Mesenchymal stem cell (in vitro differentiated cells and primary cell): Measurements from ENCODE around the gene TMEM132E.

Source experiments
- DNase-seq: peaks from one replicate; pipeline ENCODE4 v3.0.0-alpha.2; 2013
- H2AFZ ChIP-seq: one replicate; pipeline ENCODE4 v1.6.1; 2013; ENCODE audit warnings: low read depth, mild to moderate bottlenecking, control low read depth, inconsistent platforms, low read length, moderate library complexity
- H2AK5ac ChIP-seq: 2 replicates; pipeline ENCODE4 v1.6.1; 2013; ENCODE audit warnings: low read length, moderate library complexity, mild to moderate bottlenecking, inconsistent platforms; ENCODE audit not compliant: severe bottlenecking
- H2BK120ac ChIP-seq: one replicate; pipeline ENCODE4 v1.6.1; 2013; ENCODE audit warnings: low read depth, mild to moderate bottlenecking, inconsistent platforms, low read length, moderate library complexity
- H2BK12ac ChIP-seq, 2 experiments: one replicate each; pipeline ENCODE4 v1.6.1; 2013; ENCODE audit warnings: inconsistent platforms in 2 of 2, low read length in 2 of 2, mild to moderate bottlenecking in 2 of 2, moderate library complexity in 2 of 2, control low read depth in 1 of 2
- H2BK15ac ChIP-seq: one replicate; pipeline ENCODE4 v1.6.1; 2013; ENCODE audit warnings: mild to moderate bottlenecking, low read depth, inconsistent platforms; ENCODE audit not compliant: poor library complexity, severe bottlenecking
- H2BK5ac ChIP-seq: 2 replicates; pipeline ENCODE4 v1.6.1; 2013; ENCODE audit warnings: low read depth, mild to moderate bottlenecking, low read length, control low read depth, inconsistent platforms; ENCODE audit not compliant: poor library complexity, severe bottlenecking
- H3K14ac ChIP-seq, 2 experiments: one replicate each; pipeline ENCODE4 v1.6.1; 2013; ENCODE audit warnings: inconsistent platforms in 2 of 2, low read length in 2 of 2, control low read depth in 1 of 2, mild to moderate bottlenecking in 1 of 2, moderate library complexity in 1 of 2
- H3K18ac ChIP-seq, 2 experiments: one replicate each; pipeline ENCODE4 v1.6.1; 2013; ENCODE audit warnings: inconsistent platforms in 2 of 2, low read length in 2 of 2, control low read depth in 1 of 2, low read depth in 1 of 2, mild to moderate bottlenecking in 1 of 2
- H3K23ac ChIP-seq, 2 experiments: one replicate each; pipeline ENCODE4 v1.6.1; 2013; ENCODE audit warnings: inconsistent platforms in 2 of 2, low read length in 2 of 2, mild to moderate bottlenecking in 2 of 2, moderate library complexity in 2 of 2, control low read depth in 1 of 2
- H3K27ac ChIP-seq: 2 replicates; pipeline ENCODE4 v1.5.1; 2013; ENCODE audit warnings: mild to moderate bottlenecking, moderate library complexity, low read length, control low read depth, inconsistent platforms; ENCODE audit not compliant: poor library complexity, severe bottlenecking
- H3K27me3 ChIP-seq, 2 experiments: 2 replicates each; pipeline versions ENCODE4 v1.6.1 to v1.7.0; 2013; ENCODE audit warnings: low read length in 2 of 2, mild to moderate bottlenecking in 2 of 2, moderate library complexity in 2 of 2, control low read depth in 1 of 2, inconsistent platforms in 1 of 2; ENCODE audit not compliant: control insufficient read depth in 1 of 2, insufficient read depth in 1 of 2
- H3K36me3 ChIP-seq, 2 experiments: 2 replicates each; pipeline versions ENCODE4 v1.6.1 to v1.7.0; 2013; ENCODE audit warnings: low read length in 2 of 2, control low read depth in 1 of 2, inconsistent platforms in 1 of 2, low read depth in 1 of 2, mild to moderate bottlenecking in 1 of 2; ENCODE audit not compliant: insufficient read depth in 2 of 2, control insufficient read depth in 1 of 2
- H3K4ac ChIP-seq, 2 experiments: one replicate each; pipeline ENCODE4 v1.6.1; 2013; ENCODE audit warnings: inconsistent platforms in 2 of 2, low read length in 2 of 2, mild to moderate bottlenecking in 2 of 2, moderate library complexity in 2 of 2, control low read depth in 1 of 2, low read depth in 1 of 2
- H3K4me1 ChIP-seq: 2 replicates; pipeline ENCODE4 v1.6.1; 2013; ENCODE audit warnings: low read depth, low read length, control low read depth; ENCODE audit not compliant: control insufficient read depth, insufficient read depth
- H3K4me2 ChIP-seq: 2 replicates; pipeline ENCODE4 v1.6.1; 2013; ENCODE audit warnings: low read length, mild to moderate bottlenecking, inconsistent platforms; ENCODE audit not compliant: poor library complexity, severe bottlenecking
- H3K4me3 ChIP-seq, 2 experiments: 2 replicates each; pipeline versions ENCODE4 v1.5.1 to v1.7.0; 2013; ENCODE audit warnings: low read length in 2 of 2, mild to moderate bottlenecking in 2 of 2, control low read depth in 1 of 2, low read depth in 1 of 2; ENCODE audit not compliant: insufficient read depth in 1 of 2
- H3K79me1 ChIP-seq: replicated peaks from 2 replicates; pipeline ENCODE4 v1.6.1; 2013; ENCODE audit warnings: mild to moderate bottlenecking, control low read depth, low read length, inconsistent platforms; ENCODE audit not compliant: poor library complexity, severe bottlenecking
- H3K9ac ChIP-seq: 2 replicates; pipeline ENCODE4 v1.7.0; 2013; ENCODE audit warnings: mild to moderate bottlenecking, low read length, moderate library complexity
- H3K9me3 ChIP-seq: 2 replicates; pipeline ENCODE4 v1.7.0; 2013; ENCODE audit warnings: mild to moderate bottlenecking, low read length; ENCODE audit not compliant: control insufficient read depth
- H4K8ac ChIP-seq: one replicate; pipeline ENCODE4 v1.6.1; 2013; ENCODE audit warnings: inconsistent platforms, mild to moderate bottlenecking, low read length, moderate library complexity
- H4K91ac ChIP-seq: one replicate; pipeline ENCODE4 v1.6.1; 2013; ENCODE audit warnings: mild to moderate bottlenecking, low read length, inconsistent platforms
- WGBS: methylation state at CpG from one replicate; pipeline ENCODE4 v1.1.7; 2013; ENCODE audit warnings: mixed read lengths; 5-methylcytosine and 5-hydroxymethylcytosine counted together

Gene TMEM132E

DNA sequence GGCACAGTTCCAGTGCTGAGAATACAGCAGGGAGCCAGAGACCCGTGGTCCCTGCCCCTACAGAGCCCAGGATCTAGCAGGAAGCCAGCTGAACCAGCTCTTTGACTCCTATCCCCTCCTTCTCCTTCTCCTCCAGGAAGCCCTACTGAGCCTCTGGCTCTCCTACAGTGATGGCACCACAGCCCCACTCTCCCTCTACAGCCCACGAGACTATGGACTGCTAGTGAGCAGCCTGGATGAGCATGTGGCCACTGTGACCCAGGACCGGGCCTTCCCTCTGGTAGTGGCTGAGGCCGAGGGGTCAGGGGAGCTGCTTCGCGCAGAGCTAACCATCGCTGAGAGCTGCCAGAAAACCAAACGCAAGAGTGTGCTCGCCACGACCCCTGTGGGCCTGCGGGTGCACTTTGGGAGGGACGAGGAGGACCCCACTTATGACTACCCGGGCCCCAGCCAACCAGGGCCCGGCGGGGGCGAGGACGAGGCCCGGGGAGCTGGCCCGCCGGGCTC, 57.7 kb downstream of the TMEM132E start:
- H2BK5ac ChIP-seq = no peak overlapping the region
- H4K8ac ChIP-seq = no peak overlapping the region
- no peaks in the 10 kb centered on the region for H3K9me3 ChIP-seq
- no peak overlapping the region for H2BK120ac ChIP-seq
- no peaks in the 10 kb centered on the region for H3K36me3 ChIP-seq
- H3K14ac ChIP-seq = no peak overlapping the region
- H3K4me1 ChIP-seq = no peaks in the 10 kb centered on the region
- no peak overlapping the region for H3K4me2 ChIP-seq
- H2AK5ac ChIP-seq = no peak overlapping the region
- H3K4ac ChIP-seq = no peak overlapping the region
- H3K18ac ChIP-seq = no peak overlapping the region
- H3K9ac ChIP-seq = no peak overlapping the region
- no peaks in the 10 kb centered on the region for H3K79me1 ChIP-seq
- no peak for DNase-seq
- no peak overlapping the region for H3K4me3 ChIP-seq
- H2BK12ac ChIP-seq = no peak overlapping the region
- H4K91ac ChIP-seq = no peak overlapping the region
- H2AFZ ChIP-seq = no peak overlapping the region
- WGBS = 87% methylated on average over 18 of the region's 20 CpGs
- no peak overlapping the region for H2BK15ac ChIP-seq
- no peak overlapping the region for H3K23ac ChIP-seq
- peaks cover 0 to 87% of the 10 kb centered on the region in 2 experiments for H3K27me3 ChIP-seq
- H3K27ac ChIP-seq = no peak overlapping the region

- WGBS = 72% methylated on average over 63 of the region's 73 CpGs
- Histone ChIP-seq H2BK5ac (no peak overlapping the region), H3K4me1 (no peaks in the 10 kb centered on the region)
Observed at GRCh38 chr17:34637548-34638525, 58.5 kb downstream of the TMEM132E start.

GRCh38 chr17:34638526-34639260, 59.3 kb downstream of the TMEM132E start:
- no peak overlapping the region for H3K4ac ChIP-seq
- H3K4me2 ChIP-seq = no peak overlapping the region
- no peak overlapping the region for H4K8ac ChIP-seq
- no peaks in the 10 kb centered on the region for H3K79me1 ChIP-seq
- no peak for DNase-seq
- H2BK5ac ChIP-seq = no peak overlapping the region
- peak overlapping the region in 1 of 2 experiments; percentile 22 for H3K14ac ChIP-seq
- no peak overlapping the region for H4K91ac ChIP-seq
- H2AK5ac ChIP-seq = no peak overlapping the region
- H3K9ac ChIP-seq = no peak overlapping the region
- H3K27me3 ChIP-seq = peaks cover 0 to 81% of the 10 kb centered on the region in 2 experiments
- H3K18ac ChIP-seq = no peak overlapping the region
- no peaks in the 10 kb centered on the region for H3K4me1 ChIP-seq
- H3K4me3 ChIP-seq = no peak overlapping the region
- no peak overlapping the region for H3K23ac ChIP-seq
- H3K9me3 ChIP-seq = no peaks in the 10 kb centered on the region
- no peak overlapping the region for H2AFZ ChIP-seq
- 34% methylated on average over 14 of the region's 17 CpGs for WGBS
- no peak overlapping the region for H3K27ac ChIP-seq
- no peaks in the 10 kb centered on the region for H3K36me3 ChIP-seq
- no peak overlapping the region for H2BK120ac ChIP-seq
- no peak overlapping the region for H2BK15ac ChIP-seq
- no peak overlapping the region for H2BK12ac ChIP-seq

More at GRCh38 chr17:34637548-34638525, 58.5 kb downstream of the TMEM132E start:
- H4K8ac ChIP-seq = no peak overlapping the region
- H3K14ac ChIP-seq = no peak overlapping the region
- no peak overlapping the region for H4K91ac ChIP-seq
- no peak overlapping the region for H2BK15ac ChIP-seq
- no peaks in the 10 kb centered on the region for H3K36me3 ChIP-seq
- no peak overlapping the region for H3K4me2 ChIP-seq
- H3K18ac ChIP-seq = no peak overlapping the region
- no peaks in the 10 kb centered on the region for H3K79me1 ChIP-seq
- H3K27me3 ChIP-seq = peaks cover 0 to 83% of the 10 kb centered on the region in 2 experiments
- no peak overlapping the region for H3K23ac ChIP-seq
- H2AFZ ChIP-seq = no peak overlapping the region
- peak overlapping the region in 1 of 2 experiments; percentile 59 for H3K4me3 ChIP-seq
- no peak overlapping the region for H2BK12ac ChIP-seq
- peak; percentile 12 for DNase-seq
- peak overlapping the region; percentile 29 for H3K9ac ChIP-seq
- H3K4ac ChIP-seq = no peak overlapping the region
- H3K9me3 ChIP-seq = no peaks in the 10 kb centered on the region
- H2BK120ac ChIP-seq = no peak overlapping the region
- H2AK5ac ChIP-seq = no peak overlapping the region
- H3K27ac ChIP-seq = no peak overlapping the region
